SU-DHL-6 (cell line): Measurements from ENCODE around the gene TATDN2.

Source experiments
- H2AFZ ChIP-seq: fragments of 200-600 bp; sonication (generic); 2 replicates; pipeline ENCODE4 v1.6.1; 2014; ENCODE audit warnings: low read depth, mild to moderate bottlenecking, moderate library complexity, mixed read lengths, antibody characterized with exemption, low read length; ENCODE audit not compliant: severe bottlenecking
- H3F3A ChIP-seq: fragments of 200-600 bp; shearing (Covaris generic); 2 replicates; pipeline ENCODE4 v1.6.0; 2016; ENCODE audit warnings: antibody characterized with exemption, mild to moderate bottlenecking; ENCODE audit not compliant: insufficient read depth
- H3K27ac ChIP-seq: fragments of 200-600 bp; sonication (generic); 2 replicates; pipeline ENCODE4 v1.5.1; 2016; ENCODE audit warnings: low read depth, mild to moderate bottlenecking, low read length, moderate library complexity, mixed read lengths
- H3K27me3 ChIP-seq: fragments of 200-600 bp; sonication (generic), shearing (Covaris generic); 2 replicates; pipeline ENCODE4 v1.6.0; 2014; ENCODE audit warnings: mild to moderate bottlenecking, low read length
- H3K36me3 ChIP-seq: fragments of 200-600 bp; sonication (generic); 2 replicates; pipeline ENCODE4 v1.6.1; 2014; ENCODE audit warnings: mild to moderate bottlenecking, low read length, mixed read lengths
- H3K4me2 ChIP-seq: fragments of 300-600, 200-600 bp; shearing (Covaris generic), sonication (generic); 2 replicates; pipeline ENCODE4 v1.6.0; 2014; ENCODE audit warnings: low read length, low read depth, mild to moderate bottlenecking; ENCODE audit not compliant: poor library complexity, severe bottlenecking
- H3K4me3 ChIP-seq: fragments of 200-600 bp; sonication (generic); 2 replicates; pipeline ENCODE4 v1.5.1; 2014; ENCODE audit warnings: antibody characterized with exemption, low read length, mild to moderate bottlenecking, mixed read lengths; ENCODE audit not compliant: insufficient read depth, poor library complexity, severe bottlenecking
- H3K79me2 ChIP-seq: fragments of 200-600 bp; sonication (generic); 2 replicates; pipeline ENCODE4 v1.6.1; 2014; ENCODE audit warnings: mild to moderate bottlenecking, low read length, moderate library complexity; ENCODE audit not compliant: insufficient read depth
- H3K9ac ChIP-seq: fragments of 200-600 bp; sonication (generic); 2 replicates; pipeline ENCODE4 v1.7.0; 2014; ENCODE audit warnings: mild to moderate bottlenecking, low read length
- H3K9me2 ChIP-seq: fragments of 200-600 bp; sonication (generic); replicated peaks from 2 replicates; pipeline ENCODE4 v1.6.1; 2014; ENCODE audit warnings: low read length; ENCODE audit not compliant: insufficient read depth
- H3K9me3 ChIP-seq: fragments of 200-600 bp; sonication (generic); 2 replicates; pipeline ENCODE4 v1.6.1; 2014; ENCODE audit warnings: low read length, mixed read lengths; ENCODE audit not compliant: insufficient read depth
- H4K20me1 ChIP-seq: fragments of 200-600 bp; sonication (generic); 2 replicates; pipeline ENCODE4 v1.6.1; 2014; ENCODE audit warnings: low read depth, mild to moderate bottlenecking, antibody characterized with exemption, low read length, moderate library complexity, mixed read lengths
- CTCF ChIP-seq: fragments of 200-600 bp; sonication (generic); IDR thresholded peaks from one replicate; pipeline ENCODE4 v1.5.1; 2017; ENCODE audit warnings: antibody characterized with exemption, mild to moderate bottlenecking, low read length, moderate library complexity; ENCODE audit not compliant: insufficient read depth, poor library complexity, severe bottlenecking
- EZH2phosphoT487 ChIP-seq: fragments of 200-600 bp; sonication (generic), shearing (Covaris generic); conservative IDR thresholded peaks from 2 replicates; pipeline ENCODE4 v1.6.1; 2018; ENCODE audit warnings: mild to moderate bottlenecking, antibody characterized with exemption, low read length, moderate library complexity, mixed read lengths

Gene TATDN2

GRCh38 chr3:10299175-10299574 is 50.9 kb downstream of the TATDN2 start:
- no peak overlapping the region for H2AFZ ChIP-seq
- H3F3A ChIP-seq: no peaks in the 10 kb centered on the region
- no peak overlapping the region for H3K27ac ChIP-seq
- no peak overlapping the region for H3K9ac ChIP-seq
- H3K36me3 ChIP-seq: no peaks in the 10 kb centered on the region; the same call in 1 of the 2 replicates
- H3K27me3 ChIP-seq: no peaks in the 10 kb centered on the region
- H4K20me1 ChIP-seq: no peaks in the 10 kb centered on the region
- no peak overlapping the region for H3K4me3 ChIP-seq
- no peak overlapping the region for H3K4me2 ChIP-seq
- H3K9me2 ChIP-seq: no peaks in the 10 kb centered on the region
- H3K79me2 ChIP-seq: no peaks in the 10 kb centered on the region
- TF ChIP-seq EZH2phosphoT487 (no peak), CTCF (no peak)
- no peaks in the 10 kb centered on the region for H3K9me3 ChIP-seq

- TF ChIP-seq CTCF (no peak), EZH2phosphoT487 (no peak)
- no peak overlapping the region for H3K4me3 ChIP-seq
- no peaks in the 10 kb centered on the region for H3F3A ChIP-seq
- no peaks in the 10 kb centered on the region for H4K20me1 ChIP-seq
- H3K9me2 ChIP-seq: no peaks in the 10 kb centered on the region
- no peaks in the 10 kb centered on the region for H3K27me3 ChIP-seq
- H3K9me3 ChIP-seq: no peaks in the 10 kb centered on the region
- H3K36me3 ChIP-seq: no peaks in the 10 kb centered on the region; the same call in 1 of the 2 replicates
- H3K4me2 ChIP-seq: no peak overlapping the region
- no peak overlapping the region for H2AFZ ChIP-seq
- no peak overlapping the region for H3K27ac ChIP-seq
- H3K79me2 ChIP-seq: no peaks in the 10 kb centered on the region
- H3K9ac ChIP-seq: no peak overlapping the region
Measured at GRCh38 chr3:10299679-10300078, 51.4 kb downstream of the TATDN2 start.

GRCh38 chr3:10300087-10300486 is 51.8 kb downstream of the TATDN2 start:
- Histone ChIP-seq H3K36me3 (no peaks in the 10 kb centered on the region; the same call in 1 of the 2 replicates), H3K79me2 (no peaks in the 10 kb centered on the region), H3K27ac (no peak overlapping the region), H3K9me3 (no peaks in the 10 kb centered on the region), H3F3A (no peaks in the 10 kb centered on the region), H2AFZ (no peak overlapping the region), H3K9me2 (no peaks in the 10 kb centered on the region), H3K27me3 (no peaks in the 10 kb centered on the region), H4K20me1 (no peaks in the 10 kb centered on the region), H3K9ac (no peak overlapping the region), H3K4me3 (no peak overlapping the region), H3K4me2 (no peak overlapping the region)
- TF ChIP-seq CTCF (no peak), EZH2phosphoT487 (no peak)

- Histone ChIP-seq H4K20me1 (no peaks in the 10 kb centered on the region), H2AFZ (no peak overlapping the region), H3K9ac (no peak overlapping the region), H3F3A (no peaks in the 10 kb centered on the region), H3K36me3 (peaks cover 3% of the 10 kb centered on the region; the same call in 1 of the 2 replicates), H3K27ac (no peak overlapping the region), H3K79me2 (no peaks in the 10 kb centered on the region), H3K27me3 (no peaks in the 10 kb centered on the region), H3K4me2 (no peak overlapping the region), H3K9me2 (no peaks in the 10 kb centered on the region), H3K9me3 (no peaks in the 10 kb centered on the region), H3K4me3 (no peak overlapping the region)
- TF ChIP-seq CTCF: no peak
- no peak for TF ChIP-seq EZH2phosphoT487
Measured at GRCh38 chr3:10303105-10303504, 54.8 kb downstream of the TATDN2 start.
